GM12891 (cell line): ENCODE measurements around the gene OSER1. TPM values are rescaled to one million over a fixed set of nuclear protein-coding genes. Genes with fewer than 3 reads are reported as not detected.

Experiments
- DNase-seq: peaks from one replicate; pipeline ENCODE4 v3.0.0; 2011; ENCODE audit warnings: low spot score; ENCODE audit not compliant: insufficient read length
- FAIRE-seq: peaks from 2 replicates; lab custom pipeline; 2011; peaks lifted over from hg19 to GRCh38; lab: Jason Lieb, UNC
- PAX5 ChIP-seq: IDR thresholded peaks from 2 replicates; pipeline ENCODE4 v1.6.1; 2011; ENCODE audit warnings: low read length, moderate library complexity, mild to moderate bottlenecking; ENCODE audit not compliant: insufficient read depth, severe bottlenecking
- POLR2A ChIP-seq: IDR thresholded peaks from 2 replicates; pipeline ENCODE4 v1.6.1; 2011; ENCODE audit warnings: low read depth, low read length, control low read depth
- POLR2AphosphoS5 ChIP-seq: IDR thresholded peaks from 2 replicates; pipeline ENCODE4 v1.6.1; 2011; ENCODE audit warnings: low read depth, low read length, control low read depth
- POU2F2 ChIP-seq: IDR thresholded peaks from 2 replicates; pipeline ENCODE4 v1.6.1; 2011; ENCODE audit warnings: low read depth, mild to moderate bottlenecking, control low read depth, low read length, moderate library complexity
- SPI1 ChIP-seq: IDR thresholded peaks from 2 replicates; pipeline ENCODE4 v1.6.1; 2011; ENCODE audit warnings: low read depth, low read length, control low read depth
- TAF1 ChIP-seq: IDR thresholded peaks from 2 replicates; pipeline ENCODE4 v1.6.1; 2011; ENCODE audit warnings: low read depth, low read length, control low read depth
- polyA plus RNA-seq: library from polyadenylated mRNA; unstranded; fragments of >200 nt; gene quantifications from one replicate; pipeline ENCODE4 v1.2.1, GENCODE V29; 2012; ENCODE audit warnings: low read depth, missing spikeins, inconsistent platforms; ENCODE audit not compliant: missing spikeins

The OSER1 gene
- 24.7 TPM for polyA plus RNA-seq

- TF ChIP-seq SPI1 (peak; percentile 47; the same call in 1 of the 2 replicates), POLR2A (peak; percentile 76), PAX5 (no peak), POU2F2 (no peak; the same call in 1 of the 2 replicates), TAF1 (peak; percentile 19), POLR2AphosphoS5 (peak; percentile 76)
- DNase-seq: peak; percentile 92
- FAIRE-seq: peak; percentile 98
Observed at GRCh38 chr20:44210406-44211176, at the start of gene OSER1. Gene OSER1, minus strand, starts transcription at chr20:44210771. Its CDS starts 3,814 bp downstream, at chr20:44206957.

GRCh38 chr20:44258226-44258890, 47.8 kb upstream of the OSER1 start:
- no peak for FAIRE-seq
- DNase-seq: no peak
- no peak for TF ChIP-seq POU2F2
- TF ChIP-seq POLR2AphosphoS5: no peak
- TF ChIP-seq TAF1: no peak
- no peak for TF ChIP-seq POLR2A
- TF ChIP-seq PAX5: no peak
- no peak for TF ChIP-seq SPI1

- no peak for TF ChIP-seq POU2F2
- no peak for TF ChIP-seq SPI1
- TF ChIP-seq POLR2A: no peak
- TF ChIP-seq TAF1: no peak
- no peak for TF ChIP-seq POLR2AphosphoS5
- TF ChIP-seq PAX5: no peak
- FAIRE-seq (no peak), DNase-seq (no peak)
Observed at GRCh38 chr20:44256961-44257360, 46.4 kb upstream of the OSER1 start.

GRCh38 chr20:44255942-44256341, 45.4 kb upstream of the OSER1 start:
- FAIRE-seq: no peak
- DNase-seq: no peak
- no peak for TF ChIP-seq SPI1
- TF ChIP-seq POLR2A: no peak
- no peak for TF ChIP-seq TAF1
- no peak for TF ChIP-seq POLR2AphosphoS5
- no peak for TF ChIP-seq POU2F2
- TF ChIP-seq PAX5: no peak

- FAIRE-seq (no peak), DNase-seq (no peak)
- no peak for TF ChIP-seq SPI1
- TF ChIP-seq POU2F2: no peak
- TF ChIP-seq PAX5: no peak
- no peak for TF ChIP-seq POLR2AphosphoS5
- TF ChIP-seq TAF1: no peak
- no peak for TF ChIP-seq POLR2A
Observed at GRCh38 chr20:44254073-44254472, 43.5 kb upstream of the OSER1 start.

GRCh38 chr20:44253528-44253927, 43.0 kb upstream of the OSER1 start:
- FAIRE-seq: no peak
- DNase-seq: no peak
- no peak for TF ChIP-seq POU2F2
- TF ChIP-seq SPI1: no peak
- TF ChIP-seq POLR2A: no peak
- no peak for TF ChIP-seq TAF1
- no peak for TF ChIP-seq POLR2AphosphoS5
- no peak for TF ChIP-seq PAX5

GRCh38 chr20:44251284-44251683, 40.7 kb upstream of the OSER1 start:
- no peak for TF ChIP-seq POU2F2
- no peak for TF ChIP-seq POLR2A
- TF ChIP-seq TAF1: no peak
- TF ChIP-seq SPI1: no peak
- no peak for TF ChIP-seq PAX5
- no peak for TF ChIP-seq POLR2AphosphoS5
- DNase-seq: no peak
- no peak for FAIRE-seq

GRCh38 chr20:44248410-44248759, 37.8 kb upstream of the OSER1 start:
- FAIRE-seq (no peak), DNase-seq (no peak)
- TF ChIP-seq TAF1: no peak
- no peak for TF ChIP-seq SPI1
- TF ChIP-seq POLR2AphosphoS5: no peak
- TF ChIP-seq POLR2A: no peak
- TF ChIP-seq PAX5: no peak
- TF ChIP-seq POU2F2: no peak
